ENCODE results near the gene LAMA3. TPM values are rescaled to one million over a fixed set of nuclear protein-coding genes. Genes with fewer than 3 reads are reported as not detected.

LAMA3 gene
- total RNA-seq, 2 experiments from 2014 or later = 0.07 TPM; not detected in 1

DNA sequence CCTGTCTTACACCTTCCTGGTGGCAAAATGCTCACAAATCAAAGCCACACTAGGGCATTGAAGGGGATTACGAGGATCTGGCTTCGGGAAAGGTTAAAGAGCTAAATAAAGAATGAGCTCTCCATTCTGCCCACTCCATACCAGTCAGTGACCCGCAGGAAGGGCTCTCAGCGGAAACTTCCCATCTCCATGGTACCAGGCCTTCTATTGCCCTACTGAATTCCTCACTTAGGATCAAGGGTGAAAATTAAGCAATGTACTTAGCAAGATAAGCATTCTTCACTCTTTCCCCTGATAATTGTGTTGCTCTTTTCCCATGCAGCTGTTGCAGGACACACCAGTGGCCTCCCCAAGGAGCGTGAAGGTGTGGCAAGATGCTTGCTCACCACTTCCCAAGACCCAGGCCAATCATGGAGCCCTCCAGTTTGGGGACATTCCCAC lies 249.7 kb downstream of the LAMA3 start:
- Mint-ChIP-seq H3K4me1 (ENCODE audit: low read depth) (peaks cover 65% of the 10 kb centered on the region), H3K36me3 (no peaks in the 10 kb centered on the region), H3K9me3 (no peaks in the 10 kb centered on the region), H3K27me3 (peaks cover 8% of the 10 kb centered on the region), H3K27ac (no peak overlapping the region), H3K4me3 (no peak overlapping the region)
- intact Hi-C loops (cut with micrococcal nuclease) = no loop called here
- ChIA-PET CTCF (interaction anchor here (1.1 kb wide), 1 partner anchor 20 kb away, joined by 4 read pairs; no protein-coding TSS in a partner anchor), POLR2A (no interaction called here)
- no peak for DNase-seq

GRCh38 chr18:23939366-23939765 lies 250.1 kb downstream of the LAMA3 start:
- no peaks in the 10 kb centered on the region for H3K9me3 Mint-ChIP-seq
- ChIA-PET POLR2A (no interaction called here), CTCF (interaction anchor here (1.1 kb wide), 1 partner anchor 21 kb away, joined by 4 read pairs; no protein-coding TSS in a partner anchor)
- intact Hi-C loops (cut with micrococcal nuclease) = no loop called here
- no peak for DNase-seq
- peaks cover 8% of the 10 kb centered on the region for H3K27me3 Mint-ChIP-seq
- H3K27ac Mint-ChIP-seq = no peak overlapping the region
- peaks cover 64% of the 10 kb centered on the region for H3K4me1 Mint-ChIP-seq (ENCODE audit: low read depth)
- H3K4me3 Mint-ChIP-seq = no peak overlapping the region
- H3K36me3 Mint-ChIP-seq = no peaks in the 10 kb centered on the region

DNA sequence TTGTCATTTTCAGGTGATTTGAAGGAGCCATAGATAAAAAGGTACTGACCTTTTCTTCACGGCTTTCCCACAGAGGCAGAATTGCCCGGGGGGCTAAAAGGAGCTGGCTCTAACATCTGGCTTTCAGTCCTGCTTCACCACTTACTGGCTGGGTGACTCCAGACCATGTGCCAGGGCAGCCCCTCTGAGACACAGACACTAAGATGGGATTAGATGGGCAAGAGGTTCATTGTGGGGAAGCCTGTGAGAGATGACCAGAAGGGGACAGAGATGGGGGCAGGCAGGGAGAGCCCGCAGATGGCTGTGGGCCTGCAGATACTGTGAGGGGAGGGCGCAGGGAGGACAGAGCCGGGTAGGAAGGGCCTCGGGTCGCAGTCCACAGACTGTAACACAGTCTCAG lies 250.6 kb downstream of the LAMA3 start:
- Mint-ChIP-seq H3K9me3 (no peaks in the 10 kb centered on the region), H3K27me3 (peaks cover 8% of the 10 kb centered on the region), H3K27ac (no peak overlapping the region), H3K36me3 (no peaks in the 10 kb centered on the region), H3K4me1 (ENCODE audit: low read depth) (peaks cover 61% of the 10 kb centered on the region), H3K4me3 (no peak overlapping the region)
- intact Hi-C loops (cut with micrococcal nuclease) = no loop called here
- ChIA-PET POLR2A (no interaction called here), CTCF (no interaction called here)
- no peak for DNase-seq

DNA sequence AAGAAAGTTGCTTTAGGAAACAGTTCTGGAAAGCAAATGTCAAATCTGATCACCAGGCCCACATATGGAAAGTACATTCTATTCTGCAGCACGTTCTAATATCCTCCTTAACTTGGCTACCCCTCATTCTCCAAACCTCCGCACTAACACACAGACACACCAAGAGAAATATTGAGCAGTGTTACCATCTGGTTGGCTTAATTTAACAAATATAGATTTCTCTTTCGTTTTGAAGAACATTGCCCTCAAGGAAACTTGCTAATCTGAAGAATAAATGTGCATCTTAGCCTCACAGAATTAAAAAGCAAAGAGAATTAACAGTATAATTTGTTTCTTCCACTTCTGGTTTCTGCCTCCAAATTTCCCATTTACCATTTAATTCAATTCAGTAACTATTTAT lies 252.5 kb downstream of the LAMA3 start:
- Mint-ChIP-seq H3K4me1 (ENCODE audit: low read depth) (peaks cover 44% of the 10 kb centered on the region), H3K4me3 (no peak overlapping the region), H3K36me3 (no peaks in the 10 kb centered on the region), H3K27me3 (peaks cover 8% of the 10 kb centered on the region), H3K27ac (no peak overlapping the region), H3K9me3 (no peaks in the 10 kb centered on the region)
- DNase-seq = no peak
- ChIA-PET POLR2A (no interaction called here), CTCF (no interaction called here)
- intact Hi-C loops (cut with micrococcal nuclease) = loop anchor here (2.0 kb wide), 2 partner anchors 51 to 77 kb away; no protein-coding TSS in a partner anchor

GRCh38 chr18:23943104-23943503 lies 253.9 kb downstream of the LAMA3 start:
- intact Hi-C loops (cut with micrococcal nuclease) = loop anchor here (1.0 to 2.0 kb wide), 3 partner anchors 27 to 76 kb away; no protein-coding TSS in a partner anchor
- H3K27me3 Mint-ChIP-seq = peaks cover 8% of the 10 kb centered on the region
- ChIA-PET CTCF (interaction anchor here (0.7 to 3.4 kb wide), 3 partner anchors 24 to 112 kb away, joined by 3 to 14 read pairs (median 4); no protein-coding TSS in a partner anchor), POLR2A (interaction anchor here (1.2 kb wide), 1 partner anchor 44 kb away, joined by 4 read pairs; no protein-coding TSS in a partner anchor)
- H3K27ac Mint-ChIP-seq = no peak overlapping the region
- H3K4me1 Mint-ChIP-seq (ENCODE audit: low read depth) = peaks cover 36% of the 10 kb centered on the region
- H3K9me3 Mint-ChIP-seq = no peaks in the 10 kb centered on the region
- no peaks in the 10 kb centered on the region for H3K36me3 Mint-ChIP-seq
- H3K4me3 Mint-ChIP-seq = peak overlapping the region; percentile 13
- peak; percentile 78 for DNase-seq

DNA sequence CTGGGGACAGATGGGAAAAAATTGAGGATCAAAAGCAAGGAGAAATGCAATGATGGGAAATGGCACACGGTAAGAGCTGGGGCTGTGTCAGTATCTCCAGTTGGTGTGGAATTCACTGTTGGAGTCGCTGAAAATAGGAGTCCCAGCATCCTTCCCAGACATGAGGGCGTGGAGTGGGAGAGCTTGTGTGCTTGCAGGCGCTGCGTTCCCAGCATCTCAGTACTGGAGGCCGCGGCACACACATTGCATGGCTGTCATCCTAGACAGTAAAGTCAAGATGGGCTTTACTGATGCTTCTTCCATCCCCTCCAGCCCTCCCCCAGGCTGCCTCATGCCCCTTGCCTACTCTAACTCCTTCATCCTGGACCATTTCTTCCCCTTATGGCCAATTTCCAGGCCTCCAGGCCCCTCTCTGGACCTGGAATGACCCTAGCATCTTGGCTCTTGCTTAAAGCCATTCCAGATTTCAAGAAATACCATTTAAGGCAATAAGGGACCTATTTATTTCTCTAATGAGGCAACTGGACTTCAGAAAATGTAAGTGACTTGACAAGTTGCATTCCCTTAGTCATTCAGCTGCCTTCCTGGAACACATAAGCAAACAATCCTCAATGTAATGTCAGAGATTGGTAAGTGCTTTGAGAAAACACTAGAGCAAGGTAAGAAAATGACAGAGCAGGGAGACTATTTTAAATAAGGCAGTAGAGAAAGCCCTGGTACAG lies 254.8 kb downstream of the LAMA3 start:
- Mint-ChIP-seq H3K9me3 (no peaks in the 10 kb centered on the region), H3K27ac (no peak overlapping the region), H3K4me3 (no peak overlapping the region), H3K4me1 (ENCODE audit: low read depth) (peaks cover 26% of the 10 kb centered on the region), H3K36me3 (no peaks in the 10 kb centered on the region), H3K27me3 (peaks cover 6% of the 10 kb centered on the region)
- ChIA-PET POLR2A (interaction anchor here (1.2 kb wide), 1 partner anchor 43 kb away, joined by 4 read pairs; no protein-coding TSS in a partner anchor), CTCF (interaction anchor here (3.4 kb wide), 1 partner anchor 25 kb away, joined by 14 read pairs; no protein-coding TSS in a partner anchor)
- no peak for DNase-seq
- intact Hi-C loops (cut with micrococcal nuclease) = loop anchor here (1.0 to 2.0 kb wide), 3 partner anchors 26 to 75 kb away; no protein-coding TSS in a partner anchor

- Mint-ChIP-seq H3K4me1 (ENCODE audit: low read depth) (peaks cover 24% of the 10 kb centered on the region), H3K9me3 (no peaks in the 10 kb centered on the region), H3K27me3 (peaks cover 6% of the 10 kb centered on the region), H3K4me3 (no peak overlapping the region), H3K27ac (no peak overlapping the region), H3K36me3 (no peaks in the 10 kb centered on the region)
- ChIA-PET CTCF (interaction anchor here (0.6 to 3.4 kb wide), 2 partner anchors 25 to 27 kb away, joined by 3 to 14 read pairs; no protein-coding TSS in a partner anchor), POLR2A (no interaction called here)
- no peak for DNase-seq
- intact Hi-C loops (cut with micrococcal nuclease) = no loop called here
These were observed 256.3 kb downstream of the LAMA3 start for GRCh38 chr18:23945416-23946079.

DNA sequence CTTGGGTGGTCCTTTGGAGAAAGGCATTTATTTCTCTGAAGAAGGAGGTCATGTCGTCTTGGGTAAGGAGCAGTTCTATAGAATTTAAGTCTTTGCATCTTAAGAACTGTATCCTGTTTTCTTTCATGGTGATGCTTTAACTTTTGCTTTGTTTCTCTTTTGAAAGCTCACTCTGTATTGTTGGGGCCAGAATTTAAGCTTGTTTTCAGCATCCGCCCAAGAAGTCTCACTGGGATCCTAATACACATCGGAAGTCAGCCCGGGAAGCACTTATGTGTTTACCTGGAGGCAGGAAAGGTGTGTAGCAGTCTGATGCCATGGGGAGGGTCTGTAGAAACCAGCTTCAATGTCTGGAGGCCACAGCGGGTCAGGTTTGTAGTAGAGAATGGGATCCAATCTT lies 260.6 kb downstream of the LAMA3 start:
- intact Hi-C loops (cut with micrococcal nuclease) = no loop called here
- H3K27me3 Mint-ChIP-seq = peaks cover 2% of the 10 kb centered on the region
- H3K27ac Mint-ChIP-seq = no peak overlapping the region
- no peaks in the 10 kb centered on the region for H3K4me1 Mint-ChIP-seq (ENCODE audit: low read depth)
- no peaks in the 10 kb centered on the region for H3K9me3 Mint-ChIP-seq
- no peak for DNase-seq
- CTCF ChIA-PET = interaction anchor here (0.9 to 1.2 kb wide), 3 partner anchors 30 to 154 kb away, joined by 3 read pairs; no protein-coding TSS in a partner anchor
- no peaks in the 10 kb centered on the region for H3K36me3 Mint-ChIP-seq
- no peak overlapping the region for H3K4me3 Mint-ChIP-seq
- POLR2A ChIA-PET = no interaction called here

- intact Hi-C loops (cut with micrococcal nuclease) = no loop called here
- CTCF ChIA-PET = no interaction called here
- no peak for DNase-seq
- Mint-ChIP-seq H3K27me3 (peaks cover 2% of the 10 kb centered on the region), H3K4me3 (no peak overlapping the region), H3K36me3 (no peaks in the 10 kb centered on the region), H3K9me3 (no peaks in the 10 kb centered on the region), H3K27ac (no peak overlapping the region), H3K4me1 (ENCODE audit: low read depth) (no peaks in the 10 kb centered on the region)
- POLR2A ChIA-PET = no interaction called here
These were observed 261.4 kb downstream of the LAMA3 start for GRCh38 chr18:23950644-23951043.

GRCh38 chr18:23951206-23951605 lies 262.0 kb downstream of the LAMA3 start:
- no peaks in the 10 kb centered on the region for H3K36me3 Mint-ChIP-seq
- no peaks in the 10 kb centered on the region for H3K9me3 Mint-ChIP-seq
- H3K27me3 Mint-ChIP-seq = peaks cover 2% of the 10 kb centered on the region
- ChIA-PET POLR2A (no interaction called here), CTCF (no interaction called here)
- intact Hi-C loops (cut with micrococcal nuclease) = no loop called here
- H3K27ac Mint-ChIP-seq = no peak overlapping the region
- no peak overlapping the region for H3K4me3 Mint-ChIP-seq
- no peak for DNase-seq
- H3K4me1 Mint-ChIP-seq (ENCODE audit: low read depth) = no peaks in the 10 kb centered on the region

GRCh38 chr18:23953984-23954383 lies 264.7 kb downstream of the LAMA3 start:
- Mint-ChIP-seq H3K4me3 (no peak overlapping the region), H3K36me3 (no peaks in the 10 kb centered on the region), H3K9me3 (no peaks in the 10 kb centered on the region), H3K27me3 (peaks cover 2% of the 10 kb centered on the region), H3K27ac (no peak overlapping the region), H3K4me1 (ENCODE audit: low read depth) (no peaks in the 10 kb centered on the region)
- CTCF ChIA-PET = no interaction called here
- POLR2A ChIA-PET = no interaction called here
- DNase-seq = no peak
- intact Hi-C loops (cut with micrococcal nuclease) = no loop called here

DNA sequence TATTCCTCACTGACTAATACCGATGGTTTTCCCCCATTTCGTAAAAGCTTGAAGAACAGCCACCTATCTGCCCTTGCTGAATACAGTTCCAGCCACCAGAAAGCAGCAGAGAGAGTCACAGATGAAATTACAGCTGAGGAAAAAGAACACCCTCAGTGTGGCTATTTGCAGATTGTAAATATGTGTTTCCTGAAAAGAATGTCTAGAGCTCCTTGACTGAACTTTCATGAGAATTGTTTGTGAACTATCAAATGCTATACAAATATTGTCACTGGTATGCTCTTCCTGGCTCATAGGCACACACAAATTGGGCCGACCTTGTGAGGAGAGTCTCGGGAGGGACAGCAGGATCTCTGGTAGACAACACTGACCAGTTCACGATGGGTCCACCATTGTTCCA lies 267.2 kb downstream of the LAMA3 start:
- POLR2A ChIA-PET = no interaction called here
- CTCF ChIA-PET = interaction anchor here (2.1 kb wide), 1 partner anchor 39 kb away, joined by 9 read pairs; no protein-coding TSS in a partner anchor

More for the DNA sequence above, 267.2 kb downstream of the LAMA3 start:
- H3K27me3 Mint-ChIP-seq = peaks cover 2% of the 10 kb centered on the region
- intact Hi-C loops (cut with micrococcal nuclease) = no loop called here
- H3K4me3 Mint-ChIP-seq = no peak overlapping the region
- H3K9me3 Mint-ChIP-seq = no peaks in the 10 kb centered on the region
- no peak overlapping the region for H3K27ac Mint-ChIP-seq
- no peaks in the 10 kb centered on the region for H3K4me1 Mint-ChIP-seq (ENCODE audit: low read depth)
- no peak for DNase-seq
- H3K36me3 Mint-ChIP-seq = no peaks in the 10 kb centered on the region
